OCI-LY3 (cell line): ENCODE results near the gene ROCK1.

Source experiments
- H2AFZ ChIP-seq: fragments of 200-600, 300-600 bp; shearing (Covaris generic); 2 replicates; pipeline ENCODE4 v1.6.0; 2014; ENCODE audit warnings: antibody characterized with exemption, low read depth, low read length
- H3K27ac ChIP-seq: fragments of 200-600, 300-600 bp; sonication (generic); 2 replicates; pipeline ENCODE4 v1.5.1; 2014; ENCODE audit warnings: mild to moderate bottlenecking, low read length, moderate library complexity, mixed read lengths
- H3K27me3 ChIP-seq: fragments of 200-600, 300-600 bp; sonication (generic); 2 replicates; pipeline ENCODE4 v1.6.1; 2014; ENCODE audit warnings: low read depth, low read length, mixed read lengths
- H3K36me3 ChIP-seq: fragments of 200-600, 300-600 bp; sonication (generic); replicated peaks from 2 replicates; pipeline ENCODE3; 2014; ENCODE audit warnings: low read depth, low read length, mixed read lengths
- H3K4me1 ChIP-seq: fragments of 300-600, 200-600 bp; sonication (generic); 2 replicates; pipeline ENCODE4 v1.6.1; 2014; ENCODE audit warnings: low read length, mixed read lengths
- H3K4me2 ChIP-seq: fragments of 200-600, 300-600 bp; sonication (generic); 2 replicates; pipeline ENCODE4 v1.6.1; 2014; ENCODE audit warnings: low read length, mixed read lengths
- H3K4me3 ChIP-seq: fragments of 300-600, 200-600 bp; sonication (generic); 2 replicates; pipeline ENCODE4 v1.5.1; 2014; ENCODE audit warnings: antibody characterized with exemption, mild to moderate bottlenecking, low read length, moderate library complexity
- H3K79me2 ChIP-seq: fragments of 300-600, 200-600 bp; shearing (Covaris generic); 2 replicates; pipeline ENCODE4 v1.6.1; 2014; ENCODE audit warnings: mild to moderate bottlenecking, low read length, mixed read lengths
- H3K9ac ChIP-seq: fragments of 300-600, 200-600 bp; shearing (Covaris generic); 2 replicates; pipeline ENCODE4 v1.6.0; 2014; ENCODE audit warnings: mild to moderate bottlenecking, low read length, moderate library complexity
- H3K9me3 ChIP-seq: fragments of 200-600, 300-600 bp; shearing (Covaris generic); 2 replicates; pipeline ENCODE4 v1.6.1; 2014; ENCODE audit warnings: low read length, mixed read lengths; ENCODE audit not compliant: insufficient read depth
- H4K20me1 ChIP-seq: fragments of 200-600, 300-600 bp; sonication (generic); 2 replicates; pipeline ENCODE4 v1.6.1; 2016; ENCODE audit warnings: low read length, mixed read lengths; ENCODE audit not compliant: insufficient read depth
- CTCF ChIP-seq: fragments of 200-600, 300-600 bp; sonication (generic); IDR thresholded peaks from 2 replicates; pipeline ENCODE4 v1.5.1; 2014; ENCODE audit warnings: antibody characterized with exemption, low read length, low read depth
- EZH2phosphoT487 ChIP-seq: fragments of 200-600 bp; shearing (Covaris generic); IDR thresholded peaks from 2 replicates; pipeline ENCODE4 v1.6.1; 2018; ENCODE audit warnings: antibody characterized with exemption, mixed run types, low read depth

ROCK1 gene

GRCh38 chr18:21117409-21118131 is 6.0 kb upstream of the ROCK1 start:
- TF ChIP-seq CTCF = no peak
- no peak for TF ChIP-seq EZH2phosphoT487
- peaks cover 8% of the 10 kb centered on the region for H3K4me1 ChIP-seq
- H3K27me3 ChIP-seq = no peaks in the 10 kb centered on the region
- H3K79me2 ChIP-seq = no peaks in the 10 kb centered on the region
- no peaks in the 10 kb centered on the region for H3K36me3 ChIP-seq
- H3K9me3 ChIP-seq = no peaks in the 10 kb centered on the region
- no peak overlapping the region for H3K9ac ChIP-seq
- peak overlapping the region; percentile 45 for H3K4me2 ChIP-seq
- no peak overlapping the region for H3K27ac ChIP-seq
- H2AFZ ChIP-seq = peak overlapping the region; percentile 72; the same call in 1 of the 2 replicates
- H3K4me3 ChIP-seq = no peak overlapping the region
- H4K20me1 ChIP-seq = no peaks in the 10 kb centered on the region

DNA sequence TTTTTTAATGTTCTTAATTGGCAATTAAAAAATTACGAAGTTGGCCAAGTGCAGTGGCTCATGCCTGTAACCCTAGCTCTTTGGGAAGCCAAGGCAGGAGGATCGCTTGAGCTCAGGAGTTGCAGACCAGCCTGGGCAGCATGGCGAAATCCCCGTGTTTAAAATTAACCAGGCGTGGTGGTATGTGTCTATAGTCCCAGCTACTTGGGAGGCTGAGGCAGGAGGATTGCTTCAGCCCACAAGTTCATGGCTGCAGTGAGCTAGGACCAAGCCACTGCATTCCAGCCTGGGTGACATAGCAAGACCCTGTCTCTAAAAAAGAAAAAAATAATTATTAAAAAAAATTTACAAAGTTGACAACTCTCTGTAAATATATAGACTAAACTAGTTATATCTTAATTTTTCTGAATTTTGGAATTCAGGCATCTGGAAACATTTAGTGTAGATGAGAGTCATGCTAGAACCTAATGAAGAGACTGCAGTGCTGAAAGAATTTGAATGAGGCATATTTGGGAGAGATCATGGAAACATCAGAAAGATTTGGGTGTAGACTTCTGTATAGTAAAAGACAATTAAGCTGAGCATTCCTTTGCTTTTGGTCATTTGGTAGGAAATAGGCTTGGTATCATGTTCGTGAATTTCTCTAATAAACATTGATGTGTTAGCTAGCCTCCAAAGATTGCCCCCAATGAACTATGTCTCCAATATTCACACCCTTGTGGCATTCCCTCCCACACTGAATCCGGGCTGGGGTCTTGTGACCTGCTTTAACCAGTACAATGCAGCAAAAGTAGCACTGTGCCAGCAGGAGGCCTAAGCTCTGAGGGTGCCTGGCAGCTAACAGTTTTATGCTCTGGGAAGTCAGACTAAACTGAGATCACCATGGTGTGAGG is 4.2 kb upstream of the ROCK1 start:
- Histone ChIP-seq H3K4me3 (no peak overlapping the region), H3K36me3 (no peaks in the 10 kb centered on the region), H3K4me2 (no peak overlapping the region), H3K4me1 (peaks cover 8% of the 10 kb centered on the region), H3K9ac (no peak overlapping the region), H3K79me2 (peaks cover 7% of the 10 kb centered on the region), H3K27ac (no peak overlapping the region), H2AFZ (no peak overlapping the region), H3K9me3 (no peaks in the 10 kb centered on the region), H3K27me3 (no peaks in the 10 kb centered on the region), H4K20me1 (no peaks in the 10 kb centered on the region)
- TF ChIP-seq EZH2phosphoT487 (no peak), CTCF (no peak)

DNA sequence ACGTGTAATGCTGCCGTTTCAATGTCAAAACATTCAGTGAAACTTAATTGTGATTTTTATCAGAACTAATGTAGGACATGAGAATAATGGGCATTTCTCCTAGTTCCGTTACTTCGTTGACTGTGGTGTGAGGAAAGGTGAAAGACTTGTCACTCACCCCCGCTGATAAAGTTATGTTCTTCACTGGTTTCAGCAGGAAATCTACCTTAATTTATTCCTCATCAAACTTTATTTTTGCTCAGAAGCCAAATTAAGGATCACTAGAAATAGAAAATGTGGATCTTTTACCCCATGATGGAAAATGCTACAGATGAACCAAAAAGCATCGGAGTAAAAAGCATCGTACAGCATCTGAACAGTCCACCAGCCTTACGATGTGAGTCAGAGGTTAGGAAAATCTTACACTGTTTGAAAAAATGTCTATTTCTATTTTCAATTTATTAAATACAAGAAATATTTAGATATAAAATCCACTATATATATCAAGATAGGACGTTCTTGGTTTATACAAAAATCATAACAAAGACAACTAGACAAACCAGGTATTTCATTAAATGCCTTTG is 1.0 kb upstream of the ROCK1 start:
- Histone ChIP-seq H3K4me1 (peaks cover 14% of the 10 kb centered on the region), H3K79me2 (peaks cover 39% of the 10 kb centered on the region), H3K9me3 (no peaks in the 10 kb centered on the region), H3K27me3 (no peaks in the 10 kb centered on the region), H3K4me3 (peak overlapping the region; percentile 88), H3K4me2 (peak overlapping the region; percentile 78), H3K9ac (peak overlapping the region; percentile 70), H3K36me3 (no peaks in the 10 kb centered on the region), H4K20me1 (peaks cover 31% of the 10 kb centered on the region), H2AFZ (peak overlapping the region; percentile 81), H3K27ac (no peak overlapping the region)
- no peak for TF ChIP-seq EZH2phosphoT487
- TF ChIP-seq CTCF = no peak

GRCh38 chr18:21112140-21112473 is 494 bp upstream of the ROCK1 start:
- H3K27me3 ChIP-seq = no peaks in the 10 kb centered on the region
- peaks cover 36% of the 10 kb centered on the region for H4K20me1 ChIP-seq
- peak overlapping the region; percentile 70 for H3K9ac ChIP-seq
- H3K27ac ChIP-seq = peak overlapping the region; percentile 34; the same call in 1 of the 2 replicates
- peak overlapping the region; percentile 78 for H3K4me2 ChIP-seq
- no peaks in the 10 kb centered on the region for H3K36me3 ChIP-seq
- H3K79me2 ChIP-seq = peaks cover 44% of the 10 kb centered on the region
- H3K4me3 ChIP-seq = peak overlapping the region; percentile 88
- peaks cover 17% of the 10 kb centered on the region for H3K4me1 ChIP-seq
- H2AFZ ChIP-seq = peak overlapping the region; percentile 81
- no peak for TF ChIP-seq CTCF
- TF ChIP-seq EZH2phosphoT487 = no peak
- no peaks in the 10 kb centered on the region for H3K9me3 ChIP-seq
